GM23338 (cell line): ENCODE data around the gene MRPS15. TPM values are rescaled to one million over a fixed set of nuclear protein-coding genes. Genes with fewer than 3 reads are reported as not detected.

Source experiments
- ATAC-seq: fragments of 200-7000 bp; cut with Tn5 transposase; 3 replicates; pipeline ENCODE4 v1.9.1; 2020
- DNase-seq: peaks from one replicate; pipeline ENCODE4 v3.0.0-alpha.2; 2015; ENCODE audit warnings: low spot score
- H2AFZ ChIP-seq: fragments of 200-600 bp; sonication (generic); 2 replicates; pipeline ENCODE4 v1.8.0; 2016; ENCODE audit warnings: antibody characterized with exemption, mild to moderate bottlenecking, moderate library complexity
- H3F3A ChIP-seq: fragments of 200-600 bp; sonication (generic); replicated peaks from 2 replicates; pipeline ENCODE4 v1.8.0; 2017; ENCODE audit warnings: antibody characterized with exemption, mixed run types, low read depth
- H3K27ac ChIP-seq: fragments of 200-600 bp; sonication (generic); 2 replicates; pipeline ENCODE4 v1.6.1; 2016; ENCODE audit warnings: low read depth
- H3K27me3 ChIP-seq: fragments of 200-600 bp; sonication (generic); 2 replicates; pipeline ENCODE4 v1.8.0; 2016; ENCODE audit warnings: mild to moderate bottlenecking, mixed run types, moderate library complexity; ENCODE audit not compliant: insufficient read depth
- H3K36me3 ChIP-seq: fragments of 200-600 bp; sonication (generic); 2 replicates; pipeline ENCODE4 v1.8.0; 2016; ENCODE audit warnings: mild to moderate bottlenecking; ENCODE audit not compliant: insufficient read depth
- H3K4me1 ChIP-seq: fragments of 200-600 bp; sonication (generic); 2 replicates; pipeline ENCODE4 v1.8.0; 2016; ENCODE audit warnings: mild to moderate bottlenecking, moderate library complexity; ENCODE audit not compliant: insufficient read depth
- H3K4me2 ChIP-seq: fragments of 200-600 bp; sonication (generic); 2 replicates; pipeline ENCODE4 v1.7.1; 2017; ENCODE audit warnings: mixed run types
- H3K4me3 ChIP-seq: fragments of 200-600 bp; sonication (generic); 2 replicates; pipeline ENCODE4 v1.6.1; 2016; ENCODE audit warnings: mixed run types
- H3K79me2 ChIP-seq: fragments of 200-600 bp; sonication (generic); replicated peaks from 2 replicates; pipeline ENCODE4 v1.8.0; 2017; ENCODE audit warnings: mild to moderate bottlenecking; ENCODE audit not compliant: insufficient read depth
- H3K9me2 ChIP-seq: fragments of 200-600 bp; sonication (generic); 2 replicates; pipeline ENCODE4 v1.8.0; 2017; ENCODE audit not compliant: insufficient read depth
- H4K20me1 ChIP-seq: fragments of 200-600 bp; sonication (generic); replicated peaks from 2 replicates; pipeline ENCODE4 v1.8.0; 2017; ENCODE audit warnings: mild to moderate bottlenecking; ENCODE audit not compliant: insufficient read depth
- H3K27ac Mint-ChIP-seq: 2 replicates; pipeline ENCODE4 v1.8.0; 2020; ENCODE audit warnings: inconsistent platforms, mild to moderate bottlenecking, moderate library complexity, mixed read lengths
- H3K27me3 Mint-ChIP-seq: 3 replicates; pipeline ENCODE4 v1.8.0; 2022; ENCODE audit warnings: low read depth, mild to moderate bottlenecking, moderate library complexity, mixed read lengths, inconsistent platforms; ENCODE audit not compliant: insufficient read depth, poor library complexity
- H3K36me3 Mint-ChIP-seq: 3 replicates; pipeline ENCODE4 v1.8.0; 2021; ENCODE audit warnings: low read depth, mild to moderate bottlenecking, inconsistent platforms, moderate library complexity, mixed read lengths
- H3K4me1 Mint-ChIP-seq: 3 replicates; pipeline ENCODE4 v1.8.0; 2020; ENCODE audit warnings: mild to moderate bottlenecking, inconsistent platforms, mixed read lengths
- H3K4me3 Mint-ChIP-seq: 3 replicates; pipeline ENCODE4 v1.8.0; 2021; ENCODE audit warnings: moderate library complexity, mild to moderate bottlenecking, inconsistent platforms, mixed read lengths
- H3K9me3 Mint-ChIP-seq: 3 replicates; pipeline ENCODE4 v1.8.0; 2020; ENCODE audit warnings: moderate library complexity, mild to moderate bottlenecking, inconsistent platforms, mixed read lengths
- CREB1 ChIP-seq: fragments of 250-450 bp; sonication (Bioruptor Pico); IDR thresholded peaks from 2 replicates; pipeline ENCODE4 v1.5.0; 2020; ENCODE audit warnings: low read depth, mild to moderate bottlenecking, moderate library complexity
- EZH2phosphoT487 ChIP-seq: fragments of 200-600 bp; sonication (generic); IDR thresholded peaks from one replicate; pipeline ENCODE4 v1.8.1; 2018; ENCODE audit warnings: antibody characterized with exemption; ENCODE audit not compliant: unreplicated experiment
- JUNB ChIP-seq: IDR thresholded peaks from one replicate; pipeline ENCODE4 v1.6.1; 2016; ENCODE audit warnings: antibody characterized with exemption; ENCODE audit not compliant: unreplicated experiment
- NANOG ChIP-seq: IDR thresholded peaks from 2 replicates; pipeline ENCODE4 v1.6.1; 2016; ENCODE audit warnings: antibody characterized with exemption, borderline replicate concordance
- POLR2AphosphoS5 ChIP-seq: IDR thresholded peaks from 2 replicates; pipeline ENCODE4 v1.6.1; 2016; ENCODE audit warnings: antibody characterized with exemption, low read depth
- STAT1 ChIP-seq: IDR thresholded peaks from one replicate; pipeline ENCODE4 v1.6.1; 2016; ENCODE audit warnings: antibody characterized with exemption; ENCODE audit not compliant: unreplicated experiment
- ZNF114 ChIP-seq: fragments of 250-450 bp; sonication (Bioruptor Pico); IDR thresholded peaks from 2 replicates; pipeline ENCODE4 v1.5.0; 2020; ENCODE audit warnings: mild to moderate bottlenecking, moderate library complexity
- ZNF331 ChIP-seq: fragments of 250-450 bp; sonication (Bioruptor Pico); IDR thresholded peaks from 2 replicates; pipeline ENCODE4 v1.5.0; 2020; ENCODE audit warnings: low read depth, mild to moderate bottlenecking, moderate library complexity
- polyA plus RNA-seq: library from polyadenylated mRNA; unstranded; fragments of >200 nt; fragmentation: Nextera tagmentation; extraction: Ambion mirVana; gene quantifications from 2 replicates; pipeline ENCODE4 v1.2.1, GENCODE V29; 2016
- total RNA-seq: library from RNA; depleted of rRNA; stranded (reverse); fragments of >200 nt; shearing (Covaris generic); gene quantifications from 2 replicates; pipeline ENCODE4 v1.2.3, GENCODE V29; 2014
- TF ChIP-seq, protein P1 (sequence below): IDR thresholded peaks from 2 replicates; pipeline ENCODE4 v1.6.1; 2016; ENCODE audit warnings: antibody characterized with exemption
- TF ChIP-seq, protein P2 (sequence below): IDR thresholded peaks from one replicate; pipeline ENCODE4 v1.6.1; 2018; ENCODE audit warnings: antibody characterized with exemption; ENCODE audit not compliant: unreplicated experiment

MRPS15 gene
- total and polyA plus RNA-seq, 2 experiments from 2014 or later, result 105 to 311 TPM

DNA sequence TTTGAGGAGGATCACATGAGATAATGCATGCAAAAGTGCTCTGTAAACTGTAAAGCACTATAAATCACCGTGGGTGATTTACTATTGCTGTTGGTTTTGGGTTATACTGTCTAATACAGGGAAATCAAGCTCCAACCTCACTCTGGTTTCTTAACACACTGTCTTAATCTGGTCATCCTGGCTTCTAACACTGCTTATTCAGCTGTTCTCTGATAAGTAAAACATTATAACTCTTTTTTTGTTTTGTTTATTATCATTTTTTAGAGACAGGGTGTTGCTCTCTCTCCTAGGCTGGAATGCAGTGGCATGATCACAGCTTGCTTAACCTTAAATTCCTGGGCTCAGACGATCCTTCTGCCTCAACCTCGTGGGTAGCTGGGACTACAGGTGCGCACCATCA is 44.6 kb downstream of the MRPS15 start (continued):
- TF ChIP-seq POLR2AphosphoS5, result no peak
- TF ChIP-seq, protein P1, sequence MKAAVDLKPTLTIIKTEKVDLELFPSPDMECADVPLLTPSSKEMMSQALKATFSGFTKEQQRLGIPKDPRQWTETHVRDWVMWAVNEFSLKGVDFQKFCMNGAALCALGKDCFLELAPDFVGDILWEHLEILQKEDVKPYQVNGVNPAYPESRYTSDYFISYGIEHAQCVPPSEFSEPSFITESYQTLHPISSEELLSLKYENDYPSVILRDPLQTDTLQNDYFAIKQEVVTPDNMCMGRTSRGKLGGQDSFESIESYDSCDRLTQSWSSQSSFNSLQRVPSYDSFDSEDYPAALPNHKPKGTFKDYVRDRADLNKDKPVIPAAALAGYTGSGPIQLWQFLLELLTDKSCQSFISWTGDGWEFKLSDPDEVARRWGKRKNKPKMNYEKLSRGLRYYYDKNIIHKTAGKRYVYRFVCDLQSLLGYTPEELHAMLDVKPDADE, result no peak

DNA sequence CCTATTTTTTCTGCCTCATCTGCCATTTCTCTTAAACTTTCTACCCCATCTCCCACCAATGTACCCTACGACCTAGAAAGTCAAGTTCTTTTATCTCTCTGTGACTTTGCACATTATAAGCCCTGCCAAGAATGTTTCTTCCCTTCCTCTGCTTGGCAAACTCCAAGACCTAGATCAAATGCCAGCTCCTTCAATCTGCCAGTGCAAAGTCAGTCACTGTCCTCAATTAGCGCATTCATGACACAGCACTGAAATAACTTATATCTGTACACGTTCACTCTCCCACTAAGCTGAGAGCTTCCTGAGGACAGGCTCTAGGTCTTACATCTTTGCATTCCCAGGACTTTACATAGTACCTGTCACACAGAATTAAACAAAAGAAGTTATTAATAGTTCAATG is 45.0 kb downstream of the MRPS15 start:
- H3K36me3 ChIP-seq, result no peaks in the 10 kb centered on the region
- ATAC-seq, result no peak

More for the DNA sequence above, 45.0 kb downstream of the MRPS15 start:
- peaks cover 11% of the 10 kb centered on the region for H3K4me1 Mint-ChIP-seq
- Histone ChIP-seq H3K27ac (no peak overlapping the region), H3K79me2 (no peaks in the 10 kb centered on the region), H3K27me3 (no peaks in the 10 kb centered on the region), H3F3A (no peaks in the 10 kb centered on the region), H3K4me3 (no peak overlapping the region), H4K20me1 (no peaks in the 10 kb centered on the region), H2AFZ (no peak overlapping the region), H3K4me2 (no peak overlapping the region), H3K9me2 (no peaks in the 10 kb centered on the region), H3K4me1 (no peaks in the 10 kb centered on the region)
- DNase-seq, result no peak
- no peaks in the 10 kb centered on the region for H3K9me3 Mint-ChIP-seq
- no peaks in the 10 kb centered on the region for H3K36me3 Mint-ChIP-seq
- no peak overlapping the region for H3K27ac Mint-ChIP-seq
- no peak for TF ChIP-seq ZNF114 (CRISPR knock-in tag)
- no peak for TF ChIP-seq NANOG
- no peak for TF ChIP-seq STAT1
- TF ChIP-seq EZH2phosphoT487, result no peak
- no peak for TF ChIP-seq POLR2AphosphoS5
- no peak for TF ChIP-seq ZNF331
- TF ChIP-seq, protein P2, sequence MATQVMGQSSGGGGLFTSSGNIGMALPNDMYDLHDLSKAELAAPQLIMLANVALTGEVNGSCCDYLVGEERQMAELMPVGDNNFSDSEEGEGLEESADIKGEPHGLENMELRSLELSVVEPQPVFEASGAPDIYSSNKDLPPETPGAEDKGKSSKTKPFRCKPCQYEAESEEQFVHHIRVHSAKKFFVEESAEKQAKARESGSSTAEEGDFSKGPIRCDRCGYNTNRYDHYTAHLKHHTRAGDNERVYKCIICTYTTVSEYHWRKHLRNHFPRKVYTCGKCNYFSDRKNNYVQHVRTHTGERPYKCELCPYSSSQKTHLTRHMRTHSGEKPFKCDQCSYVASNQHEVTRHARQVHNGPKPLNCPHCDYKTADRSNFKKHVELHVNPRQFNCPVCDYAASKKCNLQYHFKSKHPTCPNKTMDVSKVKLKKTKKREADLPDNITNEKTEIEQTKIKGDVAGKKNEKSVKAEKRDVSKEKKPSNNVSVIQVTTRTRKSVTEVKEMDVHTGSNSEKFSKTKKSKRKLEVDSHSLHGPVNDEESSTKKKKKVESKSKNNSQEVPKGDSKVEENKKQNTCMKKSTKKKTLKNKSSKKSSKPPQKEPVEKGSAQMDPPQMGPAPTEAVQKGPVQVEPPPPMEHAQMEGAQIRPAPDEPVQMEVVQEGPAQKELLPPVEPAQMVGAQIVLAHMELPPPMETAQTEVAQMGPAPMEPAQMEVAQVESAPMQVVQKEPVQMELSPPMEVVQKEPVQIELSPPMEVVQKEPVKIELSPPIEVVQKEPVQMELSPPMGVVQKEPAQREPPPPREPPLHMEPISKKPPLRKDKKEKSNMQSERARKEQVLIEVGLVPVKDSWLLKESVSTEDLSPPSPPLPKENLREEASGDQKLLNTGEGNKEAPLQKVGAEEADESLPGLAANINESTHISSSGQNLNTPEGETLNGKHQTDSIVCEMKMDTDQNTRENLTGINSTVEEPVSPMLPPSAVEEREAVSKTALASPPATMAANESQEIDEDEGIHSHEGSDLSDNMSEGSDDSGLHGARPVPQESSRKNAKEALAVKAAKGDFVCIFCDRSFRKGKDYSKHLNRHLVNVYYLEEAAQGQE, result no peak
- TF ChIP-seq, protein P1, result no peak
- TF ChIP-seq JUNB, result no peak
- no peak for TF ChIP-seq CREB1 (CRISPR knock-in tag)
- H3K4me3 Mint-ChIP-seq, result no peak overlapping the region
- H3K27me3 Mint-ChIP-seq, result peaks cover 5% of the 10 kb centered on the region
